ENCODE data around the gene LRBA.
"Not testable (repeated sequence)": the region's sequence is repeated elsewhere in the genome, so short reads cannot be mapped to it uniquely, and the experiment has no call there.

The LRBA gene

DNA sequence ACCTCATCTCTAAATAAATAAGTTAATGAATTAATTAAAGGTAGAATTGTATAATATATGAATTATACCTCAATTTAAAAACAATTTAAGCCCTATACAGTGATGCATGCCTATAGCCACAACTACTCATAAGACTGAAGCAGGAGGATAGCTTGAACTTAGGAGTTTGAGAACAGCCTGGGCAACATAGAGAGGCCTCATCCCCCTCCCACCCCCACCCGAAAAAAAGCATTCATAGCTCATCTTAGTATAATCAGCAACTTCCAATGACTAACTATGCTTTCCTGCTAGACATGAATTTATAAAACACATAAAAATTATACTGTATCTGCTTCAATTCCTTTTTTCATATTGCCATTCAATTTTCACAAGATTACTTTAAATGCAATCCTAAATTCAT, 1.6 kb downstream of the LRBA start:
- Histone ChIP-seq H3K9me3 (ENCODE audit: low read length) (no peaks in the 10 kb centered on the region), H3K4me3 (ENCODE audit: low read depth in 1 of 2, low read length in 2 of 2) (no peak overlapping the region), H3K36me3 (ENCODE audit: insufficient read depth, low read length) (no peaks in the 10 kb centered on the region), H3K27me3 (ENCODE audit: control insufficient read depth in 1 of 2, insufficient read depth in 2 of 2, low read length in 2 of 2) (no peaks in the 10 kb centered on the region), H3K27ac (ENCODE audit: low read depth, low read length) (no peak overlapping the region), H3K4me1 (ENCODE audit: insufficient read depth, low read length) (no peaks in the 10 kb centered on the region), H3K9ac (ENCODE audit: low read length) (no peak overlapping the region)

DNA sequence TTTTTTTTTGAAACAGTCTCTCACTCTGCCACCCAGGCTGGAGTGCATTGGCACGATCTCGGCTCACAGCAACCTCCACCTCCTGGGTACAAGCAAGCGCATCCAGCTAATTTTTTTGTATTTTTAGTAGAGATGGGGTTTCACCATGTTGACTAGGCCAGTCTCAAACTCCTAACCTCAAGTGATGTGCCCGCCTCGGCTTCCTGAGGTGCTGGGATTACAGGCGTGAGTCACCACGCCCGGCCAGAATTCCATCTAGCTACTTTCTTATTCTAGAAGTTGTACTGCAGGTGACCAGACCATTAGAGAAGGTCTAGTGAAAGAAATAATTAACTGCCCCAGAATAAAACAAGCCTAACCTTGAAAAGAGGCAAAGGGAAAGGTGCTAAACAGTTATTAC, 2.3 kb downstream of the LRBA start:
- H3K27ac ChIP-seq (ENCODE audit: low read depth, low read length), result no peak overlapping the region
- H3K4me3 ChIP-seq (ENCODE audit: low read depth in 1 of 2, low read length in 2 of 2), result no peak overlapping the region
- H3K9ac ChIP-seq (ENCODE audit: low read length), result no peak overlapping the region

DNA sequence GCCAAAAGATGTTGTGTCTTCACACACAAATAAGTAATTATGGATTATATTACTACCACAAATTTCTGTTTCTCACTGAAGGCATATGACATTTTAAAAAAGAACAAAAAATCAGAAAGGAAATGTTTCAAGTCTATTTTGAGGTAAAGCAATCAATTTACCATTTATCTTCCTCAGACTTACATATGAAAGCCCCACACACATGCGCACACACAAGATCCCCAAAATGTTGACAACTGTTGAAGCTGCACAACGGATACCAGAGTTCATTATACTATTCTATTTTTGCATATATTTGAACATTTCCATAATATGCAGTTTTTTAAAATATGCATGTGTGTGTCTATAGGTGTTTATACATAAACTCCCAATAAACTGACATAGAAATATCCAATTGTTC, 2.7 kb downstream of the LRBA start:
- no peak overlapping the region for H3K27ac ChIP-seq (ENCODE audit: low read depth, low read length)
- H3K4me3 ChIP-seq (ENCODE audit: low read depth in 1 of 2, low read length in 2 of 2), result no peak overlapping the region

More for the DNA sequence above, 2.3 kb downstream of the LRBA start:
- Histone ChIP-seq H3K4me1 (ENCODE audit: insufficient read depth, low read length) (no peaks in the 10 kb centered on the region), H3K27me3 (ENCODE audit: control insufficient read depth in 1 of 2, insufficient read depth in 2 of 2, low read length in 2 of 2) (no peaks in the 10 kb centered on the region), H3K36me3 (ENCODE audit: insufficient read depth, low read length) (no peaks in the 10 kb centered on the region), H3K9me3 (ENCODE audit: low read length) (no peaks in the 10 kb centered on the region)

DNA sequence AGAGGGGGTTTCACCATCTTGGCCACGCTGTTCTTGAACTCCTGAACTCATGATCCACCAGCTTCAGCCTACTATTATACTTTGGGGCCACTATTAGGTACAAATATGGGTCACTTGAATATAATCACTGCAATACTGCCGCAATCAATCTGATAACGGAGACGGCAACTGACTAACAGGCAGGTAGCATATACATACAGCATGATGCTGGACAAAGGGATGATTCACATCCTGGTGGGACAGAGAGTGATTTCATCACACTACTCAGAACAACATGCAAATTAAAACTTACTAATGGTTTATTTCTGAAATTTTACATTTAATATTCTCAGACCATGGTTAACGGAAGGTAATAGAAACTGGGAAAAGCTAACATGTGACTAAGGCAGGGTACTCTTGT, 10.9 kb downstream of the LRBA start:
- H3K9me3 ChIP-seq (ENCODE audit: low read length), result no peaks in the 10 kb centered on the region

More for the DNA sequence above, 2.7 kb downstream of the LRBA start:
- no peaks in the 10 kb centered on the region for H3K27me3 ChIP-seq (ENCODE audit: control insufficient read depth in 1 of 2, insufficient read depth in 2 of 2, low read length in 2 of 2)
- no peaks in the 10 kb centered on the region for H3K36me3 ChIP-seq (ENCODE audit: insufficient read depth, low read length)
- H3K9me3 ChIP-seq (ENCODE audit: low read length), result no peaks in the 10 kb centered on the region
- no peak overlapping the region for H3K9ac ChIP-seq (ENCODE audit: low read length)
- H3K4me1 ChIP-seq (ENCODE audit: insufficient read depth, low read length), result no peaks in the 10 kb centered on the region

DNA sequence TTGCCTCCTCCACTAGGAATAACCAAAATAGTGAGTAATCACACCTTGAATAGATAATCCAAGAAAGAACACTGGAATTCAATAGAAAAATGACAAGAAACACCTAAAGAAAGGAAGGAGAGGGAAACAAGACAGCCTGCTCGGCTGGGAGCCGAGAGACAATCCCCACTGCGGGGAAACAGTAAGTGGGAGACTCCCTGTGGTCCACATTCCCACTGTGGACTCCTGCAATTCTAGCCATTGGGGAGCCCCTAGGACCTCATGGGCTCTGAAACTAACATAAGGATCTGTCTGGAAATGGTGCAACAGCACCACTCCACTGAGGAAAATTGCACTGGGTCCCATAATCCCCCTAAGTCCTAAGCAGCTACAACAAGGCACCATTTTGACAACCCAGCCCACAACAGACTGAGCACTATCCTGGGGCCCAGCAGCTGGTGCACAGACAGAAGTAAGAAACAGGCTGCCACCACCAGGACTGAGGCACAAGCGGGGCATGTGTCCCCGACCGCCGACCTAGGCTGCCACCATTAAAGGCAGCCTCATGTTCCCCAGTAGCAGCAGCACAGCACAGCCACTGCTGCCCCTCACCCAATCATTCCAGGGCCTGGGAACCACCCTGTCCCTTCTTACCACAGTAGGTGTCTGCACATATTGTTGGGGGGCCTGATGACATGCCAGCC, 14.2 kb downstream of the LRBA start:
- Histone ChIP-seq H3K27me3 (ENCODE audit: control insufficient read depth in 1 of 2, insufficient read depth in 2 of 2, low read length in 2 of 2) (no peaks in the 10 kb centered on the region), H3K4me3 (ENCODE audit: low read depth in 1 of 2, low read length in 2 of 2) (no peak overlapping the region), H3K4me1 (ENCODE audit: insufficient read depth, low read length) (no peaks in the 10 kb centered on the region), H3K9ac (ENCODE audit: low read length) (no peak overlapping the region), H3K9me3 (ENCODE audit: low read length) (no peaks in the 10 kb centered on the region), H3K27ac (ENCODE audit: low read depth, low read length) (no peak overlapping the region), H3K36me3 (ENCODE audit: insufficient read depth, low read length) (no peaks in the 10 kb centered on the region)

More for the DNA sequence above, 10.9 kb downstream of the LRBA start:
- Histone ChIP-seq H3K4me3 (ENCODE audit: low read depth in 1 of 2, low read length in 2 of 2) (no peak overlapping the region), H3K27me3 (ENCODE audit: control insufficient read depth in 1 of 2, insufficient read depth in 2 of 2, low read length in 2 of 2) (no peaks in the 10 kb centered on the region), H3K36me3 (ENCODE audit: insufficient read depth, low read length) (no peaks in the 10 kb centered on the region), H3K4me1 (ENCODE audit: insufficient read depth, low read length) (no peaks in the 10 kb centered on the region), H3K27ac (ENCODE audit: low read depth, low read length) (no peak overlapping the region), H3K9ac (ENCODE audit: low read length) (no peak overlapping the region)

DNA sequence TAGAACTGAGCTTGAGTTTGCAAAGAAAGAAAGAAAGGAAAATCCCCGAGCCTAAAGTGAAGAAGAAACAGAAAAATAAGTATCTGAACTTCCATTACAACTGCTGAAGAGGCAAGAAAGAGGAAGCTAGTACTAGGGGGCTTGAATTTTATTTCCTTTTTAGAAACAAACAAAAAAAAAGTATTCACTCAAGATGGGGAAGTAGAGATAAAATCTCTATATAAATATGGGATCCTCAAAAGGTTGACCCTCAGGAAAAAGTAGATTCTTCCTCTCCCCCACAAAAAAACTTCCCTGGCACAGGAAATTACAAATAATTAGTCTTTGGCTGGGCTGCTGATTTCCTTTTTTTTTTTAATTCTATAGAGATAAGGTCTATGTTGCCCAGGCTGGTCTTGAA, 16.0 kb downstream of the LRBA start:
- no peak overlapping the region for H3K4me3 ChIP-seq (ENCODE audit: low read depth in 1 of 2, low read length in 2 of 2)
- no peak overlapping the region for H3K27ac ChIP-seq (ENCODE audit: low read depth, low read length)
- no peaks in the 10 kb centered on the region for H3K27me3 ChIP-seq (ENCODE audit: control insufficient read depth in 1 of 2, insufficient read depth in 2 of 2, low read length in 2 of 2)
- H3K9me3 ChIP-seq (ENCODE audit: low read length), result no peaks in the 10 kb centered on the region
- H3K36me3 ChIP-seq (ENCODE audit: insufficient read depth, low read length), result no peaks in the 10 kb centered on the region
- no peak overlapping the region for H3K9ac ChIP-seq (ENCODE audit: low read length)
- no peaks in the 10 kb centered on the region for H3K4me1 ChIP-seq (ENCODE audit: insufficient read depth, low read length)

DNA sequence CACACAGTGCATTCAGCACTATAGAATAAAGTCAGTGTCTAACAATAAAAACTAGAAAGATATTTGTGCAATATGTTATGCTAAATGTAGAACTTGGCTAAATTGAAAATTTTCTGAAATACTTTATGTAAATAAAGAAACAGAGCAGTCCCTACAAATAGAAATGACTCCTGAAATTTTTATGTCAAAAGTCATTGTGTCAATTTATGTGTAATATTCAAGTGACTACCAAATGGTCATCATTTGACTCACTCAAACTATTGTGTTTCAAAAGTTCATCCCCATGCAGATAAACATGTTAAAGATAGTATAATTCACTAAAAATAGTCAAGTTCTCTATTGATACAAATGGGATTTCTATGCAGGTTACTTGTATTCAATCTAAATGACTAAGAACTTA, 17.9 kb downstream of the LRBA start:
- Histone ChIP-seq H3K4me3 (ENCODE audit: low read depth in 1 of 2, low read length in 2 of 2) (no peak overlapping the region), H3K4me1 (ENCODE audit: insufficient read depth, low read length) (no peaks in the 10 kb centered on the region), H3K27me3 (ENCODE audit: control insufficient read depth in 1 of 2, insufficient read depth in 2 of 2, low read length in 2 of 2) (no peaks in the 10 kb centered on the region), H3K27ac (ENCODE audit: low read depth, low read length) (no peak overlapping the region), H3K36me3 (ENCODE audit: insufficient read depth, low read length) (no peaks in the 10 kb centered on the region), H3K9ac (ENCODE audit: low read length) (no peak overlapping the region), H3K9me3 (ENCODE audit: low read length) (no peaks in the 10 kb centered on the region)

DNA sequence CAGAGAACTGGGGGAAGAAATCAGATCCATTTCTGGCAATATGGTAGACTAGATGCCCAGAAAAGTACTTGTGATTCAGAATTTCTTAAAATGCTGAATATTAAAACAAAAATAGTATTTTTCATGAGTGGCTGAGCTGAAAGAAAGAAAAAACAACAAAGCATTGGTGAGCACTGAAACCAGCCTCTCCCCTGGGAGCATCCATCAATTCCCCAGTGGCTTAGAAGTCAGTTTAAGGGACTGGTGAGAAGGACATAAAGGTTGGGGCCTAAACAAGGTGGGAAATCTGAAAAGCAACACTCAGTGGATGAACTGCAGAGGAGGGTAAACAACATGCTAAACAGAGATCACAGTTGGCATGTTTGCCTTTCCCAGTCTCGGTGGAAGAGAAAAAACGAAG, 20.4 kb downstream of the LRBA start:
- Histone ChIP-seq H3K36me3 (ENCODE audit: insufficient read depth, low read length) (no peaks in the 10 kb centered on the region), H3K27me3 (ENCODE audit: control insufficient read depth in 1 of 2, insufficient read depth in 2 of 2, low read length in 2 of 2) (no peaks in the 10 kb centered on the region)

DNA sequence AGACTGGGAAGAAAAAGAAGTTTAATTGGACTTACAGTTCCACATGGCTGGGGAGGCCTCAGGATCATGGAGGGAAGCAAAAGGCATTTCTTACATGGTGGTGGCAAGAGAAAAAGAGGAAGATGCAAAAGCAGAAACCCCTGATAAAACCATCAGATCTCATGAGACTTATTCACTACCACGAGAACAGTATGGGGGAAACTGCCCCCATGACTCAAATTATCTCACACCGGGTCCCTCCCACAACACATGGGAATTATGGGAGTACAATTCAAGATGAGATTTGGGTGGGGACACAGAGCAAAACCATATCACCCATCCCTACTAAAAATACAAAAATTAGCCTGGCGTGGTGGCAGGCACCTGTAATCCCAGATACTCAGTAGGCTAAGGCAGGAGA, 21.5 kb downstream of the LRBA start:
- not testable (repeated sequence) for H3K36me3 ChIP-seq (ENCODE audit: insufficient read depth, low read length); H3K4me3 ChIP-seq (ENCODE audit: low read depth in 1 of 2, low read length in 2 of 2); H3K9me3 ChIP-seq (ENCODE audit: low read length); H3K4me1 ChIP-seq (ENCODE audit: insufficient read depth, low read length); H3K27me3 ChIP-seq (ENCODE audit: control insufficient read depth in 1 of 2, insufficient read depth in 2 of 2, low read length in 2 of 2); H3K9ac ChIP-seq (ENCODE audit: low read length); H3K27ac ChIP-seq (ENCODE audit: low read depth, low read length)

More for the DNA sequence above, 20.4 kb downstream of the LRBA start:
- Histone ChIP-seq H3K9me3 (ENCODE audit: low read length) (no peaks in the 10 kb centered on the region), H3K4me1 (ENCODE audit: insufficient read depth, low read length) (no peaks in the 10 kb centered on the region), H3K27ac (ENCODE audit: low read depth, low read length) (no peak overlapping the region), H3K4me3 (ENCODE audit: low read depth in 1 of 2, low read length in 2 of 2) (no peak overlapping the region), H3K9ac (ENCODE audit: low read length) (no peak overlapping the region)

DNA sequence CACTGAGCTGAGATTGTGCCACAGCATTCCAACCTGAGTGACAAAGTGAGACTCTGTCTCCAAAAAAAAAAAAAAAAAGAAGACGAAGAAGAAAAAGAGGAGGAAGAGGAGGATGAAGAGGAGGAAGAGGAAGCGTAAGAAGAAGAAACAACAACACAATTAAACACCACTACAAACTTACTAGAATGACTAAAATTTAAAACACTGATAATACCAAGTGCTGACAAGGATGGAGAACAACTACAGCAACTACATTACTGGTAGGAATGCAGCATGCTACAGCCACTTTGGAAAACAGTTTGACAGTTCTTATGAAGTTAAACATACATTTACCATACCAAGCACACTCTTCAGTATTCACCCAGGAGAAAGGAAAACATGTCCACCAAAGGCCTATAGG, 24.1 kb downstream of the LRBA start:
- H3K36me3 ChIP-seq (ENCODE audit: insufficient read depth, low read length), result no peaks in the 10 kb centered on the region
- H3K4me1 ChIP-seq (ENCODE audit: insufficient read depth, low read length), result no peaks in the 10 kb centered on the region
- H3K9me3 ChIP-seq (ENCODE audit: low read length), result no peaks in the 10 kb centered on the region
- no peak overlapping the region for H3K27ac ChIP-seq (ENCODE audit: low read depth, low read length)
- no peaks in the 10 kb centered on the region for H3K27me3 ChIP-seq (ENCODE audit: control insufficient read depth in 1 of 2, insufficient read depth in 2 of 2, low read length in 2 of 2)
- no peak overlapping the region for H3K9ac ChIP-seq (ENCODE audit: low read length)
- H3K4me3 ChIP-seq (ENCODE audit: low read depth in 1 of 2, low read length in 2 of 2), result no peak overlapping the region

DNA sequence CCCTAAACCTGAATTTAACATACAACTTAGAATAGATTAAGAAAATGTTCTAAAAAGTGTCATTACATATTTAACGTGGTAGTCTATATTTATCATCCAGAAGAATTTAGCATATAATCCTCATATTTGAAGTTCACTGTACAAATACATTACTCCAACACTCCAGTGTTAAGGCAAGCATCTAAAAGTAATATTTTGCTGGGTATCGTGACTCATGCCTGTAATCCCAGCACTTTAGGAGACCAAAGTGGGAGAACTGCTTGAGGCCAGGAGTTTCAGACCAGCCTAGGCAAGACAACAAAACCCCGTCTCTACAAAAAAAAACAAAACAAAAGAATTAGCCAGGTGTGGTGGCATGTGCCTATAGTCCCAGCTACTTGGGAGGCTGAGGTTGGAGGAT, 24.8 kb downstream of the LRBA start:
- Histone ChIP-seq H3K4me1 (ENCODE audit: insufficient read depth, low read length) (no peaks in the 10 kb centered on the region), H3K36me3 (ENCODE audit: insufficient read depth, low read length) (no peaks in the 10 kb centered on the region), H3K27me3 (ENCODE audit: control insufficient read depth in 1 of 2, insufficient read depth in 2 of 2, low read length in 2 of 2) (no peaks in the 10 kb centered on the region), H3K9me3 (ENCODE audit: low read length) (no peaks in the 10 kb centered on the region), H3K9ac (ENCODE audit: low read length) (no peak overlapping the region), H3K4me3 (ENCODE audit: low read depth in 1 of 2, low read length in 2 of 2) (no peak overlapping the region), H3K27ac (ENCODE audit: low read depth, low read length) (no peak overlapping the region)

DNA sequence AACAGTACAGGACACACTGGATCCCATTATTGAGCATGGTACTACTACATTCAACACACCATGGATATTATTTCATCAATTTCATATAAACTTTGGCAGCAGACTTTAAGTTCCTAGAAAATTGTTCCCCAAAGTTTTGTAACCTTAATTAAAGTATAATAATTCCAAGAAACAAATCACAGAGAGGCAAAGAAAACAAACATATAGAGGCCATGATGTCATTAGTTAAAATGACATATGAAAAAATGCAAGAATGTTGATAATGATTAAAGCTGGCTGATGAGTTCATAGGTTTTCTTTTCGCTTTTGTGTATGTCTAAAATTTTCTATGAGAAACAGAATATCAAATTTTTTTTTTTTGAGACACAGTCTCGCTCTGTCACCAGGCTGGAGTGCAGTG, 26.8 kb downstream of the LRBA start:
- Histone ChIP-seq H3K27me3 (ENCODE audit: control insufficient read depth in 1 of 2, insufficient read depth in 2 of 2, low read length in 2 of 2) (no peaks in the 10 kb centered on the region), H3K4me1 (ENCODE audit: insufficient read depth, low read length) (no peaks in the 10 kb centered on the region), H3K9ac (ENCODE audit: low read length) (no peak overlapping the region), H3K9me3 (ENCODE audit: low read length) (no peaks in the 10 kb centered on the region), H3K36me3 (ENCODE audit: insufficient read depth, low read length) (no peaks in the 10 kb centered on the region), H3K27ac (ENCODE audit: low read depth, low read length) (no peak overlapping the region), H3K4me3 (ENCODE audit: low read depth in 1 of 2, low read length in 2 of 2) (no peak overlapping the region)
